WERI-Rb-1 (cell line): ENCODE results near the gene KCNA1.

Source experiments
- DNase-seq: peaks from one replicate; pipeline ENCODE4 v3.0.0-alpha.2; 2020
- H3K27ac ChIP-seq: fragments of 250-450 bp; sonication (Bioruptor Pico); 2 replicates; pipeline ENCODE4 v1.5.1; 2020; ENCODE audit warnings: mild to moderate bottlenecking, moderate library complexity
- H3K27me3 ChIP-seq: fragments of 250-450 bp; sonication (Bioruptor Pico); 2 replicates; pipeline ENCODE4 v1.5.1; 2021; ENCODE audit warnings: mild to moderate bottlenecking, low read depth, moderate library complexity; ENCODE audit not compliant: insufficient read depth, severe bottlenecking
- H3K36me3 ChIP-seq: fragments of 250-450 bp; sonication (Bioruptor Pico); 2 replicates; pipeline ENCODE4 v1.5.1; 2020; ENCODE audit warnings: mild to moderate bottlenecking, moderate library complexity
- H3K4me3 ChIP-seq: 2 replicates; pipeline ENCODE4 v1.5.1; 2011; ENCODE audit warnings: low read depth, mild to moderate bottlenecking, control low read depth, low read length
- H3K9me3 ChIP-seq: fragments of 250-450 bp; sonication (Bioruptor Pico); 2 replicates; pipeline ENCODE4 v1.5.1; 2021; ENCODE audit warnings: mild to moderate bottlenecking, moderate library complexity; ENCODE audit not compliant: severe bottlenecking
- TF ChIP-seq, protein P1 (sequence below): IDR thresholded peaks from 2 replicates; pipeline ENCODE4 v1.5.1; 2011; ENCODE audit warnings: low read depth, mild to moderate bottlenecking, control low read depth, inconsistent platforms, low read length

KCNA1 gene

DNA sequence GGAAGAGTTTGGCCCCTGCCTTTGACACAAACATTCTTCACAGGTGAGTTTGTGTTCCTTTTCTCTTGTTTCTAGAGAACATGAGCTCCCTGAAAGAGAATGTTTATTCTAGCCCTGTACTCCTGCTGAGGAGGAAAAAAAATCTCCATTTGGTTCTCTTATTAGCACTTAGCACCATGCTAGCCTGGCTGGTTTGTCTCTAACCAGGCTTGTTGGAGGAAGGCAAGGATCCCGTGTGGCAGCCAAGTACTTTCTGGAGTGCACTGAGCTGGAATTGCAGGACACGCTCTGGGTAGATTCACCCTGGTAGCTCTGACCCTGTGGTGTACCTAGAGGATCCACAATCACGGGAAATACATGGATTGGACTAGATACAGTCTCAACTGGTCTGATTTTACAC, 41.9 kb downstream of the KCNA1 start:
- no peaks in the 10 kb centered on the region for H3K36me3 ChIP-seq
- no peak overlapping the region for H3K4me3 ChIP-seq
- DNase-seq, result no peak
- no peaks in the 10 kb centered on the region for H3K9me3 ChIP-seq
- TF ChIP-seq, protein P1, sequence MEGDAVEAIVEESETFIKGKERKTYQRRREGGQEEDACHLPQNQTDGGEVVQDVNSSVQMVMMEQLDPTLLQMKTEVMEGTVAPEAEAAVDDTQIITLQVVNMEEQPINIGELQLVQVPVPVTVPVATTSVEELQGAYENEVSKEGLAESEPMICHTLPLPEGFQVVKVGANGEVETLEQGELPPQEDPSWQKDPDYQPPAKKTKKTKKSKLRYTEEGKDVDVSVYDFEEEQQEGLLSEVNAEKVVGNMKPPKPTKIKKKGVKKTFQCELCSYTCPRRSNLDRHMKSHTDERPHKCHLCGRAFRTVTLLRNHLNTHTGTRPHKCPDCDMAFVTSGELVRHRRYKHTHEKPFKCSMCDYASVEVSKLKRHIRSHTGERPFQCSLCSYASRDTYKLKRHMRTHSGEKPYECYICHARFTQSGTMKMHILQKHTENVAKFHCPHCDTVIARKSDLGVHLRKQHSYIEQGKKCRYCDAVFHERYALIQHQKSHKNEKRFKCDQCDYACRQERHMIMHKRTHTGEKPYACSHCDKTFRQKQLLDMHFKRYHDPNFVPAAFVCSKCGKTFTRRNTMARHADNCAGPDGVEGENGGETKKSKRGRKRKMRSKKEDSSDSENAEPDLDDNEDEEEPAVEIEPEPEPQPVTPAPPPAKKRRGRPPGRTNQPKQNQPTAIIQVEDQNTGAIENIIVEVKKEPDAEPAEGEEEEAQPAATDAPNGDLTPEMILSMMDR, result no peak
- no peaks in the 10 kb centered on the region for H3K27me3 ChIP-seq
- H3K27ac ChIP-seq, result no peak overlapping the region

DNA sequence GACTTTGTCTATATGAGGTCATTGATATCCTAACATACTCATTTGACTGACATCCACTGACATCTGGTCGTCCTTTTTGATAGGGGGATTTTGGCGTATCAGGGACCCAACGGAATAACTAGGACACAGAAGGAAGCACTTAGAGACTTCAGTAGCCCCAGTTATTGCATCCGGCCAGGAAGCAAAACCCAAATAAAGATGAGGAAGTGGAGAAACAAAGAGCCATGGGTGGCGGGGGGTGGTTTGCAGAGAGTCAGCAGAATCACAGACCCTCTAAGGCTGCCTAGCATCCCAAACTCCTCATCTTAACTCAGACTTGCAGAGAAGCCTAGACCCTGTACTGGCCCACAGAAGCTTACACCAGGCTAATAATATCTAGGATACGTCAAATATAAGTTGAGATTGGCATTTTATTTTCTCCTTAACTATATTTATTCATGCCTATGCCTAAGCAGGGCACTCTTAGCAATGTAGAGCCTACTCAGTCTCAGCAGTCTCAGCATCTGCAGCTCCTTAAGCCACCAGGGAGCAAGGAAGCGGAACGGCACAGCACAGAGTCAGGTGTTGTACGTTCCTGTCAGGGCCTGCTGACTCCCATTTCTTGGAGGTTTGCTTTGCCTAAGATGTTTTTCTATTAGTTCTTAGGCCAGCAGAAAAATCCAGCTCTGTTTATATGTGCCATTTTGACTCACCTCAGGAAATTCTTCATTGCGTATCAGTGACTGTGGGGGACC, 45.1 kb downstream of the KCNA1 start:
- H3K4me3 ChIP-seq, result no peak overlapping the region
- TF ChIP-seq, protein P1, result no peak

DNA sequence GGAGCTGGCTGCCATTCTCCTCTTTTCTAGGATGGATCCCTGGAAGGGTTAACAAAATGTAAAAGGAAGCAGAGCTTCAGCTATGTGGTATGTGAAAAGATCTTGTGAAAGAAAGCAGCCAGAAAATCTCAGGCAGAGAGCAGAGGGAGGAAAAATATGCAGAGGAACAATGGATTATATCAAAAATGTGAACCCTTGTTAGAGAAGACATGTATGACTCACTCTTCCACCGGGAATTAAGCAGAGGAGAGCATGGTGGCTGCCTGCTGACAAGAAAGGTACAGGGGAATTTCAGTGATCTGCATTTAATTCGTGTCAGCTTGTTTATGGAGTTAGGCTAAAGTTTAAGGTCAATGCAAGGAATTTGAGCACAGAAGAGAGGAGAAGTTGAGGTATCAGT, 46.3 kb downstream of the KCNA1 start:
- no peaks in the 10 kb centered on the region for H3K9me3 ChIP-seq
- H3K36me3 ChIP-seq, result no peaks in the 10 kb centered on the region
- H3K27me3 ChIP-seq, result no peaks in the 10 kb centered on the region
- no peak overlapping the region for H3K27ac ChIP-seq
- no peak for DNase-seq
- TF ChIP-seq, protein P1, result no peak
- H3K4me3 ChIP-seq, result no peak overlapping the region

More for the DNA sequence above, 45.1 kb downstream of the KCNA1 start:
- Histone ChIP-seq H3K9me3 (no peaks in the 10 kb centered on the region), H3K27me3 (no peaks in the 10 kb centered on the region), H3K36me3 (no peaks in the 10 kb centered on the region), H3K27ac (no peak overlapping the region)
- DNase-seq, result peak; percentile 31

DNA sequence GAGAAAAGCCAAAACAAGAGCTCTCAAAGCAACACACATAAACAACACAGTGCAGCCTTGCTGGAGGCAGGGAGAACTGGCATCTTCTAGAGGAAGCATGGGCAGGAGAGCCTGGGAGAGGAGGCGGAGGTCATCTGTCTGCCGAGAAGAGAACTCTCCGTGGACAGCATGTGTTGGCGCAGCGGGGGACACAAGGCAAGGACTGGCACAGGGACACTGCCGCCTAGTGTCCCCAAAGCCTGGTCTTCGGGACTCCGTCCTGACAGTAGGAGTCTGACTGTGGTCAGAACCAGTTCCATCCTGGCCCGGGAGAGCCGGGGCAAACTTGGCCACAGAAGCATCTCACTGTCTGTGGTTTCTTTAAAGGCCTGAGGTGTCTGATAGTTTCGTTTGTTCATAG, 47.3 kb downstream of the KCNA1 start:
- Histone ChIP-seq H3K4me3 (no peak overlapping the region), H3K27me3 (no peaks in the 10 kb centered on the region), H3K9me3 (no peaks in the 10 kb centered on the region), H3K36me3 (no peaks in the 10 kb centered on the region), H3K27ac (no peak overlapping the region)
- DNase-seq, result no peak
- TF ChIP-seq, protein P1, result no peak

DNA sequence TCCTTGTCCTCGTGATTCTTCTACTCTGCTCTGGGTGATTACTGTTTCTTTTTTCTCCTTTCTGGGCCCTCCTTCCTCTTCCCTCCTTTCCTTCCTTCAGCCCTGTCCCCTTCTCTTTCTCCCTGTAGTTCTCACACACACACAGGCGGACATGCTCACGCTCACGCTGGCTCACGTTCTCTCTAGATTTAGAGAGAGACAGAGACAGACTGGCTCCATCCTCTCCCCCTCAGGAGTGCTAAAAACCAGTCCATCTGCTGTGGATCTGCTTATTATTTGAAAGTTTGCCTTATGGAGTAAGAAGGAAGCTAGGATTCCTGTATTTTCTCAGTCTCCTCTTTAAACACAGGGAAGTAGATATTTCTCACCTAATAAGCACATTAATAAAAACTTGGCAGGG, 48.1 kb downstream of the KCNA1 start:
- no peak overlapping the region for H3K4me3 ChIP-seq
- H3K27me3 ChIP-seq, result no peaks in the 10 kb centered on the region
- TF ChIP-seq, protein P1, result no peak
- no peak overlapping the region for H3K27ac ChIP-seq
- no peaks in the 10 kb centered on the region for H3K9me3 ChIP-seq
- no peak for DNase-seq
- H3K36me3 ChIP-seq, result no peaks in the 10 kb centered on the region
